Measurements from ENCODE around the gene RAPGEF5.

RAPGEF5 gene

GRCh38 chr7:22230238-22230637 is 126.7 kb downstream of the RAPGEF5 start:
- in situ Hi-C loops (cut with HindIII; ENCODE audit: low sequenced_read_pairs), result loop anchor here (10.0 kb wide), 1 partner anchor 75 kb away; no protein-coding TSS in a partner anchor

GRCh38 chr7:22229148-22229547 is 127.8 kb downstream of the RAPGEF5 start:
- in situ Hi-C loops (cut with HindIII; ENCODE audit: low sequenced_read_pairs), result no loop called here

GRCh38 chr7:22223807-22224206 is 133.1 kb downstream of the RAPGEF5 start:
- in situ Hi-C loops (cut with HindIII; ENCODE audit: low sequenced_read_pairs), result no loop called here

GRCh38 chr7:22220941-22221340 is 136.0 kb downstream of the RAPGEF5 start:
- in situ Hi-C loops (cut with HindIII; ENCODE audit: low sequenced_read_pairs), result no loop called here

- in situ Hi-C loops (cut with HindIII; ENCODE audit: low sequenced_read_pairs), result no loop called here
Observed at GRCh38 chr7:22219739-22220493, 137.0 kb downstream of the RAPGEF5 start.

DNA sequence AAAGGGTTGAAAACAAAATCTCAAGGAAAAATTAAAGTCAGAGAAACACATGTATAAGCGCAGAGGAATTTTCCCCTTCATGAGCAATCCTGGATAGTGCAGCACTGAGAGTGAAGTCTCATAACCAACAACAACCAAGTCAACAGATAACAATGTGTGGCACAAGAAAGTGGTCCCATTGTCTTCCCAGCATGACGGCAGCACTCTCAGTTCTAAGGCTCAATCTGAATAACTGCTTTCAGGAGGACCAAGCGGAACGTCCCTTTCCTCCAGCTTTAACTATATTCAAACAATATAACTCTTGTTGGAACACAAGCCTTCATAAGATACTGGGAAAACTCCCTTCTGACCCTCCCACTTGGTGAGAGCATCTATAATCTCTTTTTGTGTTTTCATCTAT is 137.9 kb downstream of the RAPGEF5 start:
- in situ Hi-C loops (cut with HindIII; ENCODE audit: low sequenced_read_pairs), result no loop called here

DNA sequence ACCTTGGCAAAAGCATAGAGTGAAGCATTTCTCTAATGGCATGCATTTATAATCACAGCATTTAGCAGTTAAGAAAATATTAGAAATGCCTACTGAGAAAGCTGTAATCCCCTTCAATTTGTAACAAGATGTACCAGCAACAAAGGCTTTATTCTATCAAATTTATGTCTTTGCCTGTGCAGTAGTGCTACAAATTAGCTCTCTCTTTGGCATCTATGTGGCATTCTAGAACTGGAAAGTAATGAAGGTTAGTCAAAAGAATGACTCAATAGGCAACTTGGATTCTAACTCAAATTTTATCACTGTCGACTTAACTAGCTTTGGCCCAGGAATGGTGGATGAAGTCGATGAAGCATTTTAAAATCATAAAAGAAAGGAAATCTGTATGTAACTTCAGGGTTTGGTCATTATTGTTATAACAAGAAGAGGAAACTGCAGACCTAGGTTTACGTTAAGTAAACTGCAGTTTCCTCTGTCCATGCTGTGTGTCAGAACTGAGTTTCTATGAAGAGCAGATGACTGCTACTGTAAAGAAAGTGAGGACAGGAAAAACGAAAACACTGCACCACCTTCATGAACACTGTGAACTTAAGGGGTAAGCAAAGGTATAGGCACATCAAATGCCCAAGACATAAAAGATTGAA is 140.0 kb downstream of the RAPGEF5 start:
- in situ Hi-C loops (cut with HindIII; ENCODE audit: low sequenced_read_pairs), result no loop called here

- in situ Hi-C loops (cut with HindIII; ENCODE audit: low sequenced_read_pairs), result no loop called here
Observed at GRCh38 chr7:22216309-22216708, 140.6 kb downstream of the RAPGEF5 start.

DNA sequence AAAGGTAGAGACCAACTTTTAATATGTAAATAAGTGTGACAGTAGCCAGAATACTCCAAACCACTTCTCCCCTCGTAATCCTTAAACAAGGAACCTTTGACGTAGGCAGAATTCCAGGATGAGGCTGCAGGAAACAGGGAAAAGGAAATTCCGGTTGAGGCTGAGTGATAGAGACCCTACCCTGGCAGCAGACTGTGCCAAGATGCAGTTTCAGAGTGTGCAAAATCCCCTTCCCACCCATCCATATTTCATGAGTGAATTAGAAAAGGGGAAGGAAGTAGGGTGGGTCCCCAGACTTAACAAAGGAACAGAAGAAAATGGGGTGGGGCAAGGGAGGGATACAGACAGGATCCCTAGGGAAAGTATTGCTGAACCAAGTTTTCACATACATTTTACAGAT is 143.0 kb downstream of the RAPGEF5 start:
- in situ Hi-C loops (cut with HindIII; ENCODE audit: low sequenced_read_pairs), result no loop called here

- in situ Hi-C loops (cut with HindIII; ENCODE audit: low sequenced_read_pairs), result no loop called here
Observed at GRCh38 chr7:22213081-22213480, 143.9 kb downstream of the RAPGEF5 start.

DNA sequence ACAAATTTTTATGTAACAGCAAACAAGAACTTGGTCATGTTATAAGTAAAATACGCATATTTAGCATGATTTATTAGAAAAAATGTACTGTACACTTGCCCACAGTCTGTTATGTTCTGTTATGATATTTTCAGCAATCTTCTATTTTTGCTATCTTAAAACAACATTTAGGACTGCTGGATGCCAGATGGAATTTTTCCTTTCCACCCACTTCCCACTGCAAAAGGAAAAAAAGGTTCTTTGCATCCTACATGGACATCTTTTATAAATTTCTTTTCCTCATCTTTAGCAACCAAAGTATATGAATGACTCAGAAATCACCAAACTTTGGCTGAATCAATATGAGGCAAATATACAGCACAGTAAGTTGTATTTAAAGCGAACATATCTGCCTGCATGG is 146.0 kb downstream of the RAPGEF5 start:
- in situ Hi-C loops (cut with HindIII; ENCODE audit: low sequenced_read_pairs), result no loop called here

- in situ Hi-C loops (cut with HindIII; ENCODE audit: low sequenced_read_pairs), result no loop called here
Observed at GRCh38 chr7:22210355-22210754, 146.6 kb downstream of the RAPGEF5 start.

DNA sequence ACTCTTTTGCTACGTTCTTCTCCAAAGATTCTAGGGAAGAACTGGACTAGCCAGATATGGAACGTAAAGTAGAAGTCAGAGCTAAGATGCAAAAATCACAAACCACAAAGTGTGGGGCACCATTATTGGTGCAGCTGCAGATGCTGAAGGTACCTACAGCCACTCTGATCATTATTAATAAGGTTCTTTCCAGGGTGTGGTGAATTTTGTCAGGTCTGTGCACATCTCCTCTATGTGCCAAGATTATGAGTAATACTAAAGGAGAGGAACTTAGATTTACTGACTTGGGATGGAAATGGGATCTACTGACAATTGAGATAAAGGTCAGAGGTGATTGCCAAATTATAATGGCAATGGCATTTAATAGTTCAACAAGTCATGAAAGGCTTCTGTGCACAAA is 148.2 kb downstream of the RAPGEF5 start:
- in situ Hi-C loops (cut with HindIII; ENCODE audit: low sequenced_read_pairs), result no loop called here

- in situ Hi-C loops (cut with HindIII; ENCODE audit: low sequenced_read_pairs), result no loop called here
Observed at GRCh38 chr7:22207724-22208225, 149.2 kb downstream of the RAPGEF5 start.

GRCh38 chr7:22205631-22206030 is 151.3 kb downstream of the RAPGEF5 start:
- in situ Hi-C loops (cut with HindIII; ENCODE audit: low sequenced_read_pairs), result no loop called here

GRCh38 chr7:22204312-22204711 is 152.6 kb downstream of the RAPGEF5 start:
- in situ Hi-C loops (cut with HindIII; ENCODE audit: low sequenced_read_pairs), result no loop called here

DNA sequence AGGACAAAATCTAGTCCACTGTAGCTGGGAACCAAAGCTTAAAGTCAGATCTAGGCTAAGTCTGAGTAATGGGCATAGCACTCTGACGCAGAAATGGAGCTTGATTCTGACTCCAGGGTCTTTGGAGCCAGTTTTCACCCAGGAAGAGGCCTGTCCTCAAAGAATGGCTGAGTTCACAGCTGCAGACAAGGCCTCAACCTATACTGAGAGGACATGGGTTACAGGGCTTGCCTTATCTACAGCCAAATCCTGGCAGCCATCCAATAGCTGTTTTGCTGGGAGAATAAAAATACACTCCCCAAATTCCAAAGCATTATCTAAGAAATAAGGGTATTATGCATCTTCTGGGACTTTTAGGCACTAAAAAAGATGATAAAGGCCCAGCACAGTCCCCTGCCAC is 154.8 kb downstream of the RAPGEF5 start:
- in situ Hi-C loops (cut with HindIII; ENCODE audit: low sequenced_read_pairs), result no loop called here

- in situ Hi-C loops (cut with HindIII; ENCODE audit: low sequenced_read_pairs), result no loop called here
Observed at GRCh38 chr7:22201186-22201880, 155.6 kb downstream of the RAPGEF5 start.

DNA sequence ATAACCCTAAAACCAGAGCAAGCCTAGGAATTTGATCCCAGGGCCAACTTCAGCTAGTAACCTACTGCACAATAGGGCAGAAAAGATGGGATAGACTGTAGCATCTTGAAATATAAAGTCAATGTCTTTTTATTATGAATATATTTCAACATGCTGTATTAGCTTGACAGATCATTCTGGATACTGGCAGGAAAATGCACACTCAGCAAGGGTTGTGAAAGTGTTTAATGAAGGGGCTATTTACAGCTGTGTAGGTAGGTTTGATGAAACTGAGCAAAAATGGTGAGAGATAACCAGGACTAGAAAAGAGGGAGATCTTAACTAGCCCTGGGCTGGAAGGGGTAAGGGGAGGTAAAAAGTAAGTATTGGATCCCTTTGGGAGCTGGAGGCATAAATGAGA is 156.2 kb downstream of the RAPGEF5 start:
- in situ Hi-C loops (cut with HindIII; ENCODE audit: low sequenced_read_pairs), result no loop called here

GRCh38 chr7:22200238-22200637 is 156.7 kb downstream of the RAPGEF5 start:
- in situ Hi-C loops (cut with HindIII; ENCODE audit: low sequenced_read_pairs), result no loop called here

GRCh38 chr7:22197376-22197775 is 159.6 kb downstream of the RAPGEF5 start:
- in situ Hi-C loops (cut with HindIII; ENCODE audit: low sequenced_read_pairs), result no loop called here

GRCh38 chr7:22196429-22196828 is 160.5 kb downstream of the RAPGEF5 start:
- in situ Hi-C loops (cut with HindIII; ENCODE audit: low sequenced_read_pairs), result no loop called here
